Hepatocyte (in vitro differentiated cells): Measurements from ENCODE around the gene ESAM.

Experiments used
- CTCF ChIP-seq: fragments of 200-600 bp; sonication (generic); IDR thresholded peaks from 2 replicates; pipeline ENCODE4 v1.5.1; 2016; ENCODE audit warnings: antibody characterized with exemption, mild to moderate bottlenecking; ENCODE audit not compliant: poor library complexity
- EZH2 ChIP-seq: fragments of 200-600 bp; sonication (generic); IDR thresholded peaks from 2 replicates; pipeline ENCODE4 v1.6.1; 2016; ENCODE audit warnings: antibody characterized with exemption, mild to moderate bottlenecking, borderline replicate concordance

- TF ChIP-seq CTCF (no peak), EZH2 (no peak)
Measured at GRCh38 chr11:124779568-124779967, 17.5 kb upstream of the ESAM start.
